GM23338 (cell line): ENCODE results near the gene PALMD. TPM values are rescaled to one million over a fixed set of nuclear protein-coding genes. Genes with fewer than 3 reads are reported as not detected.

Experiments
- ATAC-seq: fragments of 200-7000 bp; cut with Tn5 transposase; 3 replicates; pipeline ENCODE4 v1.9.1; 2020
- DNase-seq: peaks from one replicate; pipeline ENCODE4 v3.0.0-alpha.2; 2015; ENCODE audit warnings: low spot score
- H2AFZ ChIP-seq: fragments of 200-600 bp; sonication (generic); 2 replicates; pipeline ENCODE4 v1.8.0; 2016; ENCODE audit warnings: antibody characterized with exemption, mild to moderate bottlenecking, moderate library complexity
- H3F3A ChIP-seq: fragments of 200-600 bp; sonication (generic); replicated peaks from 2 replicates; pipeline ENCODE4 v1.8.0; 2017; ENCODE audit warnings: antibody characterized with exemption, mixed run types, low read depth
- H3K27ac ChIP-seq: fragments of 200-600 bp; sonication (generic); 2 replicates; pipeline ENCODE4 v1.6.1; 2016; ENCODE audit warnings: low read depth
- H3K27me3 ChIP-seq: fragments of 200-600 bp; sonication (generic); 2 replicates; pipeline ENCODE4 v1.8.0; 2016; ENCODE audit warnings: mild to moderate bottlenecking, mixed run types, moderate library complexity; ENCODE audit not compliant: insufficient read depth
- H3K36me3 ChIP-seq: fragments of 200-600 bp; sonication (generic); 2 replicates; pipeline ENCODE4 v1.8.0; 2016; ENCODE audit warnings: mild to moderate bottlenecking; ENCODE audit not compliant: insufficient read depth
- H3K4me1 ChIP-seq: fragments of 200-600 bp; sonication (generic); 2 replicates; pipeline ENCODE4 v1.8.0; 2016; ENCODE audit warnings: mild to moderate bottlenecking, moderate library complexity; ENCODE audit not compliant: insufficient read depth
- H3K4me2 ChIP-seq: fragments of 200-600 bp; sonication (generic); 2 replicates; pipeline ENCODE4 v1.7.1; 2017; ENCODE audit warnings: mixed run types
- H3K4me3 ChIP-seq: fragments of 200-600 bp; sonication (generic); 2 replicates; pipeline ENCODE4 v1.6.1; 2016; ENCODE audit warnings: mixed run types
- H3K79me2 ChIP-seq: fragments of 200-600 bp; sonication (generic); replicated peaks from 2 replicates; pipeline ENCODE4 v1.8.0; 2017; ENCODE audit warnings: mild to moderate bottlenecking; ENCODE audit not compliant: insufficient read depth
- H3K9me2 ChIP-seq: fragments of 200-600 bp; sonication (generic); 2 replicates; pipeline ENCODE4 v1.8.0; 2017; ENCODE audit not compliant: insufficient read depth
- H4K20me1 ChIP-seq: fragments of 200-600 bp; sonication (generic); replicated peaks from 2 replicates; pipeline ENCODE4 v1.8.0; 2017; ENCODE audit warnings: mild to moderate bottlenecking; ENCODE audit not compliant: insufficient read depth
- H3K27ac Mint-ChIP-seq: 2 replicates; pipeline ENCODE4 v1.8.0; 2020; ENCODE audit warnings: inconsistent platforms, mild to moderate bottlenecking, moderate library complexity, mixed read lengths
- H3K27me3 Mint-ChIP-seq: 3 replicates; pipeline ENCODE4 v1.8.0; 2022; ENCODE audit warnings: low read depth, mild to moderate bottlenecking, moderate library complexity, mixed read lengths, inconsistent platforms; ENCODE audit not compliant: insufficient read depth, poor library complexity
- H3K36me3 Mint-ChIP-seq: 3 replicates; pipeline ENCODE4 v1.8.0; 2021; ENCODE audit warnings: low read depth, mild to moderate bottlenecking, inconsistent platforms, moderate library complexity, mixed read lengths
- H3K4me1 Mint-ChIP-seq: 3 replicates; pipeline ENCODE4 v1.8.0; 2020; ENCODE audit warnings: mild to moderate bottlenecking, inconsistent platforms, mixed read lengths
- H3K4me3 Mint-ChIP-seq: 3 replicates; pipeline ENCODE4 v1.8.0; 2021; ENCODE audit warnings: moderate library complexity, mild to moderate bottlenecking, inconsistent platforms, mixed read lengths
- H3K9me3 Mint-ChIP-seq: 3 replicates; pipeline ENCODE4 v1.8.0; 2020; ENCODE audit warnings: moderate library complexity, mild to moderate bottlenecking, inconsistent platforms, mixed read lengths
- EZH2 ChIP-seq: fragments of 200-600 bp; sonication (generic); IDR thresholded peaks from one replicate; pipeline ENCODE4 v1.8.0; 2017; ENCODE audit warnings: antibody characterized with exemption, mild to moderate bottlenecking, low read depth; ENCODE audit not compliant: unreplicated experiment
- ZNF114 ChIP-seq: fragments of 250-450 bp; sonication (Bioruptor Pico); IDR thresholded peaks from 2 replicates; pipeline ENCODE4 v1.5.0; 2020; ENCODE audit warnings: mild to moderate bottlenecking, moderate library complexity
- ZNF331 ChIP-seq: fragments of 250-450 bp; sonication (Bioruptor Pico); IDR thresholded peaks from 2 replicates; pipeline ENCODE4 v1.5.0; 2020; ENCODE audit warnings: low read depth, mild to moderate bottlenecking, moderate library complexity
- polyA plus RNA-seq: library from polyadenylated mRNA; unstranded; fragments of >200 nt; fragmentation: Nextera tagmentation; extraction: Ambion mirVana; gene quantifications from 2 replicates; pipeline ENCODE4 v1.2.1, GENCODE V29; 2016
- total RNA-seq: library from RNA; depleted of rRNA; stranded (reverse); fragments of >200 nt; shearing (Covaris generic); gene quantifications from 2 replicates; pipeline ENCODE4 v1.2.3, GENCODE V29; 2014
- TF ChIP-seq, protein P1 (sequence below): fragments of 250-450 bp; sonication (Bioruptor Pico); IDR thresholded peaks from 2 replicates; pipeline ENCODE4 v1.5.0; 2020; ENCODE audit warnings: mild to moderate bottlenecking, moderate library complexity
- TF ChIP-seq, protein P2 (sequence below): IDR thresholded peaks from one replicate; pipeline ENCODE4 v1.6.1; 2018; ENCODE audit warnings: antibody characterized with exemption; ENCODE audit not compliant: unreplicated experiment

PALMD gene
- total and polyA plus RNA-seq, 2 experiments from 2014 or later, result not detected

DNA sequence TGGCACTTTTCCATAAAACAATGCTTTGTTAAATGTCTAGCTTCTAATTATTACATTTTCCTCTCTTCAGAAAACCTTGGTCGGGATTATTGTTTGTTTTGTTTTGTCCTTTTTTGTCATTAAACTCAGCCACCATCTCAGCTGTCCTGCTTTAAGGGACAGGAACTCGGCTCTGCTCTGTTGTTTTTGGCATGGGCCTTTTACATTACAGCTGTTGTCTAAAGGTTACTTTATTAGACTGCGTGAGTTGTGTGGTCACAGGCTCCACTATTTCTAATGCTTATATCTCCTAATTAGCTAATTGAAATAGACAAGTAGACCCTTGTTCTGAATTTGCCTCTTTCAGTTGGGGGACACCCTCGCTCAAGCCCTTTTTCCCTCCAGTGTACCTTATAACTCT, 1.6 kb downstream of the PALMD start (continued):
- TF ChIP-seq, protein P1, sequence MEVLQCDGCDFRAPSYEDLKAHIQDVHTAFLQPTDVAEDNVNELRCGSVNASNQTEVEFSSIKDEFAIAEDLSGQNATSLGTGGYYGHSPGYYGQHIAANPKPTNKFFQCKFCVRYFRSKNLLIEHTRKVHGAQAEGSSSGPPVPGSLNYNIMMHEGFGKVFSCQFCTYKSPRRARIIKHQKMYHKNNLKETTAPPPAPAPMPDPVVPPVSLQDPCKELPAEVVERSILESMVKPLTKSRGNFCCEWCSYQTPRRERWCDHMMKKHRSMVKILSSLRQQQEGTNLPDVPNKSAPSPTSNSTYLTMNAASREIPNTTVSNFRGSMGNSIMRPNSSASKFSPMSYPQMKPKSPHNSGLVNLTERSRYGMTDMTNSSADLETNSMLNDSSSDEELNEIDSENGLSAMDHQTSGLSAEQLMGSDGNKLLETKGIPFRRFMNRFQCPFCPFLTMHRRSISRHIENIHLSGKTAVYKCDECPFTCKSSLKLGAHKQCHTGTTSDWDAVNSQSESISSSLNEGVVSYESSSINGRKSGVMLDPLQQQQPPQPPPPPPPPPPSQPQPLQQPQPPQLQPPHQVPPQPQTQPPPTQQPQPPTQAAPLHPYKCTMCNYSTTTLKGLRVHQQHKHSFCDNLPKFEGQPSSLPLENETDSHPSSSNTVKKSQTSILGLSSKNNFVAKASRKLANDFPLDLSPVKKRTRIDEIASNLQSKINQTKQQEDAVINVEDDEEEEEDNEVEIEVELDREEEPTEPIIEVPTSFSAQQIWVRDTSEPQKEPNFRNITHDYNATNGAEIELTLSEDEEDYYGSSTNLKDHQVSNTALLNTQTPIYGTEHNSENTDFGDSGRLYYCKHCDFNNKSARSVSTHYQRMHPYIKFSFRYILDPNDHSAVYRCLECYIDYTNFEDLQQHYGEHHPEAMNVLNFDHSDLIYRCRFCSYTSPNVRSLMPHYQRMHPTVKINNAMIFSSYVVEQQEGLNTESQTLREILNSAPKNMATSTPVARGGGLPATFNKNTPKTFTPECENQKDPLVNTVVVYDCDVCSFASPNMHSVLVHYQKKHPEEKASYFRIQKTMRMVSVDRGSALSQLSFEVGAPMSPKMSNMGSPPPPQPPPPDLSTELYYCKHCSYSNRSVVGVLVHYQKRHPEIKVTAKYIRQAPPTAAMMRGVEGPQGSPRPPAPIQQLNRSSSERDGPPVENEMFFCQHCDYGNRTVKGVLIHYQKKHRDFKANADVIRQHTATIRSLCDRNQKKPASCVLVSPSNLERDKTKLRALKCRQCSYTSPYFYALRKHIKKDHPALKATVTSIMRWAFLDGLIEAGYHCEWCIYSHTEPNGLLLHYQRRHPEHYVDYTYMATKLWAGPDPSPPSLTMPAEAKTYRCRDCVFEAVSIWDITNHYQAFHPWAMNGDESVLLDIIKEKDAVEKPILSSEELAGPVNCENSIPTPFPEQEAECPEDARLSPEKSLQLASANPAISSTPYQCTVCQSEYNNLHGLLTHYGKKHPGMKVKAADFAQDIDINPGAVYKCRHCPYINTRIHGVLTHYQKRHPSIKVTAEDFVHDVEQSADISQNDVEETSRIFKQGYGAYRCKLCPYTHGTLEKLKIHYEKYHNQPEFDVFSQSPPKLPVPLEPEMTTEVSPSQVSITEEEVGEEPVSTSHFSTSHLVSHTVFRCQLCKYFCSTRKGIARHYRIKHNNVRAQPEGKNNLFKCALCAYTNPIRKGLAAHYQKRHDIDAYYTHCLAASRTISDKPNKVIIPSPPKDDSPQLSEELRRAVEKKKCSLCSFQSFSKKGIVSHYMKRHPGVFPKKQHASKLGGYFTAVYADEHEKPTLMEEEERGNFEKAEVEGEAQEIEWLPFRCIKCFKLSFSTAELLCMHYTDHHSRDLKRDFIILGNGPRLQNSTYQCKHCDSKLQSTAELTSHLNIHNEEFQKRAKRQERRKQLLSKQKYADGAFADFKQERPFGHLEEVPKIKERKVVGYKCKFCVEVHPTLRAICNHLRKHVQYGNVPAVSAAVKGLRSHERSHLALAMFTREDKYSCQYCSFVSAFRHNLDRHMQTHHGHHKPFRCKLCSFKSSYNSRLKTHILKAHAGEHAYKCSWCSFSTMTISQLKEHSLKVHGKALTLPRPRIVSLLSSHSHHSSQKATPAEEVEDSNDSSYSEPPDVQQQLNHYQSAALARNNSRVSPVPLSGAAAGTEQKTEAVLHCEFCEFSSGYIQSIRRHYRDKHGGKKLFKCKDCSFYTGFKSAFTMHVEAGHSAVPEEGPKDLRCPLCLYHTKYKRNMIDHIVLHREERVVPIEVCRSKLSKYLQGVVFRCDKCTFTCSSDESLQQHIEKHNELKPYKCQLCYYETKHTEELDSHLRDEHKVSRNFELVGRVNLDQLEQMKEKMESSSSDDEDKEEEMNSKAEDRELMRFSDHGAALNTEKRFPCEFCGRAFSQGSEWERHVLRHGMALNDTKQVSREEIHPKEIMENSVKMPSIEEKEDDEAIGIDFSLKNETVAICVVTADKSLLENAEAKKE (CRISPR knock-in tag), result no peak
- TF ChIP-seq ZNF114 (CRISPR knock-in tag), result no peak
- no peak for TF ChIP-seq ZNF331 (CRISPR knock-in tag)
- TF ChIP-seq, protein P2, sequence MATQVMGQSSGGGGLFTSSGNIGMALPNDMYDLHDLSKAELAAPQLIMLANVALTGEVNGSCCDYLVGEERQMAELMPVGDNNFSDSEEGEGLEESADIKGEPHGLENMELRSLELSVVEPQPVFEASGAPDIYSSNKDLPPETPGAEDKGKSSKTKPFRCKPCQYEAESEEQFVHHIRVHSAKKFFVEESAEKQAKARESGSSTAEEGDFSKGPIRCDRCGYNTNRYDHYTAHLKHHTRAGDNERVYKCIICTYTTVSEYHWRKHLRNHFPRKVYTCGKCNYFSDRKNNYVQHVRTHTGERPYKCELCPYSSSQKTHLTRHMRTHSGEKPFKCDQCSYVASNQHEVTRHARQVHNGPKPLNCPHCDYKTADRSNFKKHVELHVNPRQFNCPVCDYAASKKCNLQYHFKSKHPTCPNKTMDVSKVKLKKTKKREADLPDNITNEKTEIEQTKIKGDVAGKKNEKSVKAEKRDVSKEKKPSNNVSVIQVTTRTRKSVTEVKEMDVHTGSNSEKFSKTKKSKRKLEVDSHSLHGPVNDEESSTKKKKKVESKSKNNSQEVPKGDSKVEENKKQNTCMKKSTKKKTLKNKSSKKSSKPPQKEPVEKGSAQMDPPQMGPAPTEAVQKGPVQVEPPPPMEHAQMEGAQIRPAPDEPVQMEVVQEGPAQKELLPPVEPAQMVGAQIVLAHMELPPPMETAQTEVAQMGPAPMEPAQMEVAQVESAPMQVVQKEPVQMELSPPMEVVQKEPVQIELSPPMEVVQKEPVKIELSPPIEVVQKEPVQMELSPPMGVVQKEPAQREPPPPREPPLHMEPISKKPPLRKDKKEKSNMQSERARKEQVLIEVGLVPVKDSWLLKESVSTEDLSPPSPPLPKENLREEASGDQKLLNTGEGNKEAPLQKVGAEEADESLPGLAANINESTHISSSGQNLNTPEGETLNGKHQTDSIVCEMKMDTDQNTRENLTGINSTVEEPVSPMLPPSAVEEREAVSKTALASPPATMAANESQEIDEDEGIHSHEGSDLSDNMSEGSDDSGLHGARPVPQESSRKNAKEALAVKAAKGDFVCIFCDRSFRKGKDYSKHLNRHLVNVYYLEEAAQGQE, result no peak

DNA sequence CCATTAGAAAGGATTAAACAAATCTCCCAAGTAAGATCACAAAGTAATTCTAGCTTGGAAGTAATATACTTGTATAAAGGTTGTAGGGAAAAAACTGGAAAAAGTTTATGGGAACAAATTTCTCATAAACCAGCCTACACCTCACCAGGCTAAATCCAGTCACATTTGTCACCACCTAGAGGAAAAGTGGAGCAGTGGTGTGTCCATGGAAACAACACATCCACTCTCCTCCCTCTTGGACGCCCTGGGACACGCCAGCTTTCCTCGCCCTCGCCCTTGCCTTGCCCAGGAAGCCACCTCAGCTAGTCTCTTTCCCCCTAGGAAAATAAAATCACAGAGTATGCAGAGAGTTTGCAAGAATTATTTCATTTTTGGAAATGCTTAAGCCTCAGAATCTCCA, 2.2 kb downstream of the PALMD start:
- Mint-ChIP-seq H3K36me3 (no peaks in the 10 kb centered on the region), H3K9me3 (no peaks in the 10 kb centered on the region), H3K27me3 (peaks cover 4% of the 10 kb centered on the region), H3K4me3 (no peak overlapping the region), H3K27ac (no peak overlapping the region), H3K4me1 (peaks cover 49% of the 10 kb centered on the region)
- H3F3A ChIP-seq, result no peaks in the 10 kb centered on the region
- H4K20me1 ChIP-seq, result no peaks in the 10 kb centered on the region
- no peak overlapping the region for H3K27ac ChIP-seq
- no peak for DNase-seq
- no peaks in the 10 kb centered on the region for H3K9me2 ChIP-seq
- no peaks in the 10 kb centered on the region for H3K36me3 ChIP-seq
- H3K27me3 ChIP-seq, result no peaks in the 10 kb centered on the region
- ATAC-seq, result peak; percentile 51
- H3K4me2 ChIP-seq, result no peak overlapping the region
- peaks cover 28% of the 10 kb centered on the region for H3K4me1 ChIP-seq
- H2AFZ ChIP-seq, result no peak overlapping the region
- H3K79me2 ChIP-seq, result no peaks in the 10 kb centered on the region
- H3K4me3 ChIP-seq, result no peak overlapping the region
- TF ChIP-seq, protein P1 (CRISPR knock-in tag), result no peak
- TF ChIP-seq EZH2, result no peak
